ENCODE data around the gene MSI2. TPM values are rescaled to one million over a fixed set of nuclear protein-coding genes. Genes with fewer than 3 reads are reported as not detected.

The MSI2 gene
- total RNA-seq, 1 donor from 2014 or later, result 96.8 TPM

DNA sequence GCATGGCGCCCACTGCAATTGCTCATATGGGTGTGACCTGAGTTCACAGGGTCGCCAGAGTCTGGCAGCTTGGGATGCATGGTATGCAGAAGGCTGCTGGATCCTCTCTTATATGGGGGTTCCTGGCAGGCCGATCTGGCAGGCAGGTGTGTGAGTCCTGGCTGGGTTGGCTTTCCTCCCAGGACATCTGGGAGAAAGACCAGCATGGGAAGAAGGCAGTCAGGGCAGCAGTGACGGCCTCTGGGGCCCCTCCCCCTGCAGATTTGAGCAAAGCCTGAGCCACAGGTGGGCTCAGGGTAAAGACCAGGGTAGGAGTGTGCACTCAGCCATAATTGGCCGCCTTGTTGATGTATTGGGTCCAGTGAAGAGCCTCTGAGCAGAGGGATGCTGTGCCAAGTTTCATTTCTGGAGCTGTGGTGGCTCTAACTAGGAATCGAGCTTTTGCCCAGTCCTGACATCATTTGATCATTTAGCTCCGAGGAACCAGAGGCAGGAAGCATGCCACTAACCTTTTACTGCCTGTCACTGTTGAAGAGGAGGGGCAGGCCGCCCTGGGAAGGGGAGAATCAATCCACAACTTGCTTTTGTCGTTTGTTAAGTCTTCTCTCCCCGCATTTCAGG is 314.5 kb downstream of the MSI2 start:
- ATAC-seq, result peak; percentile 7
- no peak for DNase-seq (ENCODE audit: missing footprints)
- intact Hi-C loops (cut with DNase I), result loop anchor here (10.0 kb wide), 1 partner anchor 66 kb away; no protein-coding TSS in a partner anchor

GRCh38 chr17:57572062-57572461 is 315.7 kb downstream of the MSI2 start:
- no peak for DNase-seq (ENCODE audit: missing footprints)
- ATAC-seq, result no peak
- intact Hi-C loops (cut with DNase I), result loop anchor here (10.0 kb wide), 1 partner anchor 67 kb away; no protein-coding TSS in a partner anchor

- intact Hi-C loops (cut with DNase I), result loop anchor here (10.0 kb wide), 1 partner anchor 68 kb away; no protein-coding TSS in a partner anchor
Measured at GRCh38 chr17:57572600-57572999, 316.3 kb downstream of the MSI2 start.

DNA sequence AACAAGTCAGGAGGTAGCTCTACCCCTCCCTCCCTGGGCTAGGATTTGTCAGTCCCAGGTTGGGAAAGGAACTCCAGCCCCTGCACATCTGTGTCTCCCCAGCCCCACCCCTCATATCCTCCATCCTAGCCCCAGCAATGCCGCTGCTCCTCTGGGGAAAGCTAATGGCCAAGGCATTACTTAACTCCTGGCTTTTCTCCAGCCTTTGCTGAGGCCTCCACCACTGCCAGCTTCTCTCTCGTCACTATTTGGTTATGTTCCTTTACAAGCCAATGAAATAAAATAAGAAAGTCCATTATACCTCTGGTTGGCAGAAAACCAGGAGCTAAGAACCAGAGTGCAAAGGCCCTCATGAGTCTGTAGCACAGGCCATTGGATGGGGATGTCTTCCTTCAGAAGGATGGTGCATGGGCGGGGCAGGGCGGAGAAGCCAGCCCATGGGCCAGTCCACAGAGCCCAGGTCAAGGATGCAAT is 317.8 kb downstream of the MSI2 start:
- intact Hi-C loops (cut with DNase I), result loop anchor here (10.0 kb wide), 1 partner anchor 69 kb away; no protein-coding TSS in a partner anchor
- DNase-seq (ENCODE audit: missing footprints), result no peak
- peak; percentile 88 for ATAC-seq

More at GRCh38 chr17:57572600-57572999, 316.3 kb downstream of the MSI2 start:
- DNase-seq (ENCODE audit: missing footprints) (no peak), ATAC-seq (no peak)

GRCh38 chr17:57576744-57577143 is 320.4 kb downstream of the MSI2 start:
- ATAC-seq (no peak), DNase-seq (ENCODE audit: missing footprints) (no peak)
- intact Hi-C loops (cut with DNase I), result loop anchor here (10.0 kb wide), 1 partner anchor 72 kb away; no protein-coding TSS in a partner anchor

- intact Hi-C loops (cut with DNase I), result loop anchor here (10.0 kb wide), 1 partner anchor 73 kb away; no protein-coding TSS in a partner anchor
Measured at GRCh38 chr17:57577751-57578607, 321.7 kb downstream of the MSI2 start.

DNA sequence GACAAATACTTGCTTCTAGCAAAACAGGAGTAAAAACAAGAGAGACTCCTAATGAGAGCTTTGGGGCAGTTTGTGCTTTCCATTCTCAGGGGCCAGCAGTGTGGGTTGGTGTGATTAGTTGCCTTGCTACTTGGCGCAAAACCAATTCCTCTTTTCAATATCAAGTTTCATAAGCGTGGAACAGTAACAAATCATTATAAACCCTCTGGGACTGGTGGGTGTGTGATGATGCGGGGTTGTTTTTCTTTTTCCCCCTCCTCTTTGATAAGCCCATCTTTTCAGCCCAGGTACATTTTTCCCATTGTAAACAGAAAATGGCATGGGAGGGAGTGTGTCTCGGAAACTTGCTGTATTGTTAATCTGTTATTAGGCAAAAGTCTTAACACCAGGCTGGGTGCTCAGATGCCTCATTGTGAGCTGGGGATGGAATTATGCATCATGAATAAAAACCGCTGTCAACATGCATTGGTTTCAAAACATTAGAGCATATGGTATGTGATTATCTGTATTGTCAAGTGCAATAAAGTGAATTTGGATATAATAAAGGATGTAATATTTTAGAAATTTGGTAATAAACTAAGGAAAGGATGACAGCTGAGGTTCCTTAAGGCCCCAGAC is 322.4 kb downstream of the MSI2 start:
- ATAC-seq (peak; percentile 24), DNase-seq (ENCODE audit: missing footprints) (no peak)
- intact Hi-C loops (cut with DNase I), result loop anchor here (10.0 kb wide), 1 partner anchor 74 kb away; no protein-coding TSS in a partner anchor

More at GRCh38 chr17:57577751-57578607, 321.7 kb downstream of the MSI2 start:
- DNase-seq (ENCODE audit: missing footprints) (peak; percentile 79), ATAC-seq (peak; percentile 79)

DNA sequence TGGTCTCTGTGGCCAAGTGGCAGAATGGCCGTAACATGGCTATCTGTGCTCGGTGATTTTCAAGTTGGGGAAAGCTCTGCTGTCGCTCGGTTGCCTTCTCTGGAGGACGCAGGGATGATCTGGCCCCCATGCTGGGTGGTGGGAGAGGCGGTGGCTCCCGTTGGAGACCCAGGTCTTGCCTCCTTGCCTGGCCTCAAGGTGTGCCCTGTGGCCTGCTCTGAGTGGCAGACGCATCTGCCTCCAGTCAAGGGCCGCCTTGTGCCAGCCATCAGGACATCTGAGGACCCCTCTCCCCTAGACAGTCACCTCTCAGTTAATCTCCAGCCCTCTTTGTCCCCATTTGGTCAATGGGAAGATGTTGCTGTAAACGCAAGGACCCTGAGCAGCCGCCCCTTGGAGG is 322.9 kb downstream of the MSI2 start:
- no peak for ATAC-seq
- no peak for DNase-seq (ENCODE audit: missing footprints)
- intact Hi-C loops (cut with DNase I), result loop anchor here (10.0 kb wide), 1 partner anchor 74 kb away; no protein-coding TSS in a partner anchor

- no peak for ATAC-seq
- DNase-seq (ENCODE audit: missing footprints), result no peak
- intact Hi-C loops (cut with DNase I), result no loop called here
Measured at GRCh38 chr17:57580055-57580739, 323.9 kb downstream of the MSI2 start.

DNA sequence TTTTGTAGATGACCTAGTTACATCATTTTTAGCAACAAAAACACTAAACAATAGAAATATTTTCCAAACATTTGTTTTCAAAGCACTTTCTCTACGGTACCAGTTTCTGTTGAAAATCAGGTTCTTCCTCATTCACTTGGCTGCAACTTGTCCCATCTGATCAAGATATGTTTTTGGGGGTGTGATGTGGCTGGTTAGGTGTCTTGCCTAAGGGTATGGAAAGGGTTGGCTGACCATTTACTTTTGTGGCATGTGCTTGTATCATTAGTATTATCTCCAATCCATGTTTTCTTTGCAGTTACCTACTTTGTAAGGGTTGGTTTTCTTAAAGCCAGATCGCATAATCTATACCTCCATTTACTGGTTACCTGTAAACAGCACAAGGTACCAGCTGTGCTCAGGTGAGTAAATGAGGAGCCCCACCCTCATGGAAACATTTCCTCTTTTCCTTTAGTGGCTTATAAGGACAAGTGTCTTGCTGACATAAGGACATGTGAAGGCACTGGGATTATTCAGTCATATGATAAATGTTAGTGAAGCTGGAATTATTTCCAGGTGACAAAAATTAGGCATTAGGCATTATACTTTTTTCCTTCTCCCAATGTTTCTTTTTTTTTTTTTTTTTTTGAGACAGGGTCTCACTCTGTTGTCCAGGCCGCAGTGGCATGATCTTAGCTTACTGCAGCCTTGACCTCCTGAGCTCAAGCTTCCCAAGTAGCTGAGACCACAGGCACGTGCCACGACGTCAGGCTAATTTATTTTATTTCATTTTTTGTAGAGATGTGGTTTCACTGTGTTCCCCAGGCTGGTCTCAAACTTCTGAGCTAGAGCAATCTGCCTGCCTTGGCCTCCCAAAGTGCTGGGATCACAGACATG is 326.8 kb downstream of the MSI2 start:
- DNase-seq (ENCODE audit: missing footprints) (no peak), ATAC-seq (no peak)
- intact Hi-C loops (cut with DNase I), result no loop called here

- peak; percentile 72 for DNase-seq (ENCODE audit: missing footprints)
- peak; percentile 86 for ATAC-seq
- intact Hi-C loops (cut with DNase I), result no loop called here
Measured at GRCh38 chr17:57584050-57584551, 327.8 kb downstream of the MSI2 start.

- intact Hi-C loops (cut with DNase I), result no loop called here
- ATAC-seq (no peak), DNase-seq (ENCODE audit: missing footprints) (no peak)
Measured at GRCh38 chr17:57585341-57586195, 329.2 kb downstream of the MSI2 start.

DNA sequence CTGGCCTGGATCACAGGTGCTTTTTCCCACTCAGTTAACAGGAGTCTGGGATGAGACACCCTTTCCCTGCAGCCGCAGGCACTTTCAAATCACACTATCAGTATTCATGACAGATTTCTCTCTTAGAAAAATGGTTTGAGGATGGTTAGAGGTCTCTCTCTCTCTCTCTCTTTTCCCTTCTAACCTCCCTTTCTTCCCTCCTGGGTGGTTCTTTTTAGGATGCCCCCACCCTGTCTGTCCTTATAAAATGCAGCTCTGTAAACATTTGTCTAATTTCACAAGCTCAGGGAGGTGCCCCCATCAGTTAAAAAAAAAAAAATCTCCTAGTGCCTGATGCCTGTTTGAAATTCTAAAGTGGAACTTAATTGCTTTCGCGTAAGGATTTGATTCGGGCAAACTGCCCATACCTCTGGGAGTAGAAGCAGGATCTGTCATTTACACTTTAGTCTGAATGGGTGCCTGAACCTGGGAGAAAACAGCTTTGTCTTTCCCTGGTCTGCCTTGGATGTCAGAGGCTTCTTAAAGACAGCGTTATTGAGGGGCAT is 329.9 kb downstream of the MSI2 start:
- ATAC-seq, result no peak
- intact Hi-C loops (cut with DNase I), result no loop called here
- no peak for DNase-seq (ENCODE audit: missing footprints)

- intact Hi-C loops (cut with DNase I), result no loop called here
- no peak for ATAC-seq
- DNase-seq (ENCODE audit: missing footprints), result no peak
Measured at GRCh38 chr17:57586742-57587141, 330.4 kb downstream of the MSI2 start.

DNA sequence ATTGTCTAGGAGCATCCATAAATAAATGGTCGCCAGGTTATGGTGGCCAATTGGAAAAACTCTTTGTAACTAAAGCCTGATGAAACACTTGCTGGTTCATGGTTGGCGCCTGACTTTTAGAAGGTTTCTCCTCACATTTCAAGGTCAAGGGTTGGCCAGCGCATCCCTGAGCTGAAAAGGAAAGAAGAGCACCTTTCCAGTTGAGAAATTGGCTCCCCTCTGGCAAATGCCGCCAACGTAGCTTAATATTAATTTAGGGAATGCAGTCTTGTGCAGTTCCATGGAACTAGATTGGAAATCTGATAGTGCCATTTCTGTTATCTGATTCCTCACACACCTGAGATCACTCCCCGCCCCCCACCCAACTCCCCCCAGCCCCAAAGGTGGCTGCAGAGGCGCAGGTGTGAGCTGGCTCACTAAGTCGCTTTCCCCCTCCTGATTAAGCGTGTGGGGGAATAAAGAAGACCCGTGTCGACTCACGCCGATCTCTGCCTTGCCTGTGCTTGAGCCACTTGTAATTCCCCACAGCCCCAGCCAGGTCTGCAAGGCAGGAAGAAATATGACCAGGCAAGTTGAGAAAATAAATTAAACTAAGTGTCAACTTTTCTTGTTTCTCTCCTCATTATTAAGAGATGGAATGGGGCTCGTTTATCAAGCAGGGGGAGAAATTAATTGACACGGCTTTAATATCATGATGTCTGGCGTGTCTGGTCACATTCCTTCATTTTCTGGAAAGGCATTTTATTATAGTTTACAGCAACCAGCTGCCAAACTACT is 331.1 kb downstream of the MSI2 start:
- intact Hi-C loops (cut with DNase I), result no loop called here
- ATAC-seq (no peak), DNase-seq (ENCODE audit: missing footprints) (no peak)

DNA sequence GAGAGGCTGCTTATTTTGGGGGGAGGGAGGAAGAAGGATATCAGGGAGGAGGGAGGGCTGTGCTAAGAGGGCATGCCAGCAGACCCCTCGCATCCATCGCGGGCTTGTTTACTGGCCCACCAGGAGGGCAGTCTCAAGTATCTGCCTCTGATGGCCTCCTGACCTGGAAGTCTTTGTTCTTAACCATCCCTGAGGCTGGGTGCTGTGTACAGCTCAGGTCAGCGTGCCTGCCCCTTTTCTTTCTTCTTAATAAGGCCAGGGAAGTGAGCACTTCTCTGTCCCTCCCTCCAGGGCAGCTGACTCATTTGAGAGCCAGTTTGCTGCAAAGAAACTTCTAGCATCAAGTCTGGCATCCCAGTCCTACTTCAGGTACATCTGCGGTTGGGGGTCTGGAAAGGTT is 331.8 kb downstream of the MSI2 start:
- DNase-seq (ENCODE audit: missing footprints), result no peak
- no peak for ATAC-seq
- intact Hi-C loops (cut with DNase I), result no loop called here

Data from Right ventricle myocardium inferior (tissue), 1 donor.